NCI-H1694 treated with DMSO at 0.1 percent for 48 hours (cell line): Measurements from ENCODE around the gene SIK2.
A peak's percentile ranks its signal among the peaks of the same experiment; 100 is the strongest.
"Not testable (repeated sequence)": the region's sequence is repeated elsewhere in the genome, so short reads cannot be mapped to it uniquely, and the experiment has no call there.

Experiments
- DNase-seq: peaks from one replicate; lab custom pipeline; 2025; lab: John Stamatoyannopoulos, UW

The SIK2 gene

GRCh38 chr11:111761036-111761435 lies 158.8 kb downstream of the SIK2 start:
- DNase-seq: peak; percentile 58

- no peak for DNase-seq
Observed at GRCh38 chr11:111762526-111762925, 160.3 kb downstream of the SIK2 start.

- peak; percentile 30 for DNase-seq
Observed at GRCh38 chr11:111762981-111763643, 160.9 kb downstream of the SIK2 start.

- no peak for DNase-seq
Observed at GRCh38 chr11:111764621-111765020, 162.4 kb downstream of the SIK2 start.

GRCh38 chr11:111765320-111765983 lies 163.2 kb downstream of the SIK2 start:
- no peak for DNase-seq

GRCh38 chr11:111765984-111766833 lies 164.0 kb downstream of the SIK2 start, which contains the start of gene PPP2R1B:
PPP2R1B (minus strand) TSS chr11:111766389; CDS start chr11:111766361, 28 bp downstream.
- DNase-seq: no peak

GRCh38 chr11:111766834-111767142 lies 164.5 kb downstream of the SIK2 start:
- no peak for DNase-seq

- no peak for DNase-seq
Observed at GRCh38 chr11:111770581-111771134, 168.4 kb downstream of the SIK2 start.

- not testable (repeated sequence) for DNase-seq
Observed at GRCh38 chr11:111771205-111771604, 169.0 kb downstream of the SIK2 start.

- no peak for DNase-seq
Observed at GRCh38 chr11:111772535-111772934, 170.3 kb downstream of the SIK2 start.

GRCh38 chr11:111774955-111775710 lies 172.9 kb downstream of the SIK2 start:
- DNase-seq: no peak

- DNase-seq: no peak
Observed at GRCh38 chr11:111776398-111777093, 174.3 kb downstream of the SIK2 start.

GRCh38 chr11:111777094-111778046 lies 175.1 kb downstream of the SIK2 start:
- peak; percentile 32 for DNase-seq

GRCh38 chr11:111778047-111778558 lies 175.9 kb downstream of the SIK2 start:
- DNase-seq: no peak

GRCh38 chr11:111779118-111779517 lies 176.9 kb downstream of the SIK2 start:
- no peak for DNase-seq
